A549 (cell line): ENCODE measurements around the gene PPP2R3C. TPM values are rescaled to one million over a fixed set of nuclear protein-coding genes. Genes with fewer than 3 reads are reported as not detected.

Experiments used
- ATAC-seq, 2 experiments: fragments of 200-7000 bp in 1 of 2; fragments of >200 bp in 1 of 2; cut with Nextera tagmentation in 1 of 2; cut with Tn5 transposase in 1 of 2; 3 replicates each; pipeline versions ENCODE4 v1.8.0 to v1.9.1; 2018 to 2020; ENCODE audit warnings: mild to moderate bottlenecking in 1 of 2, moderate library complexity in 1 of 2
- CTCF ChIA-PET: fragments of 300-600 bp; sonication (Branson Sonifier 250); formaldehyde crosslinking; extraction: SDS; loops from one replicate; lab custom pipeline; 2021; ENCODE audit warnings: antibody characterized with exemption, inconsistent platforms; lab: Yijun Ruan, JAX
- POLR2A ChIA-PET: fragments of 350-600 bp; formaldehyde crosslinking; extraction: SDS; loops from one replicate; lab custom pipeline; 2021; ENCODE audit warnings: antibody characterized with exemption, inconsistent platforms; lab: Yijun Ruan, JAX
- DNase-seq, 2 experiments: peaks; one replicate each; pipeline versions ENCODE4 v3.0.0 to v3.0.0-alpha.2; 2011 to 2016; ENCODE audit warnings: low read depth in 1 of 2, low spot score in 1 of 2
- FAIRE-seq: peaks from 2 replicates; lab custom pipeline; 2011; peaks lifted over from hg19 to GRCh38; lab: Jason Lieb, UNC
- H3K27ac ChIP-seq, 2 experiments: fragments of >200 bp; sonication (Bioruptor Twin); formaldehyde crosslinking; 3 replicates each; pipeline ENCODE4 v1.5.1; 2016 to 2017
- H3K4me1 ChIP-seq: fragments of >200 bp; sonication (Bioruptor Twin); formaldehyde crosslinking; 3 replicates; pipeline ENCODE4 v1.6.1; 2016
- H3K4me2 ChIP-seq: fragments of >200 bp; sonication (Bioruptor Twin); formaldehyde crosslinking; 3 replicates; pipeline ENCODE4 v1.6.1; 2016
- H3K4me3 ChIP-seq: fragments of >200 bp; sonication (Bioruptor Twin); formaldehyde crosslinking; 3 replicates; pipeline ENCODE4 v1.5.1; 2016
- H3K9me3 ChIP-seq: fragments of >200 bp; sonication (Bioruptor Twin); formaldehyde crosslinking; 3 replicates; pipeline ENCODE4 v1.6.1; 2016
- CBX2 ChIP-seq: fragments of 200-600 bp; sonication (generic); IDR thresholded peaks from 2 replicates; pipeline ENCODE4 v1.6.1; 2016; ENCODE audit warnings: low read depth, mild to moderate bottlenecking, borderline replicate concordance
- CHD2 ChIP-seq: fragments of 150-350 bp; IDR thresholded peaks from 2 replicates; pipeline ENCODE4 v1.6.1; 2014; ENCODE audit warnings: low read length; ENCODE audit not compliant: partially characterized antibody
- EHF ChIP-seq: fragments of 250-450 bp; sonication (Bioruptor Pico); IDR thresholded peaks from 2 replicates; pipeline ENCODE4 v1.5.0; 2020; ENCODE audit warnings: mild to moderate bottlenecking
- ESRRA ChIP-seq: fragments of 150-350 bp; IDR thresholded peaks from 2 replicates; pipeline ENCODE4 v1.6.1; 2014; ENCODE audit warnings: mild to moderate bottlenecking, low read length, borderline replicate concordance
- HEYL ChIP-seq: fragments of 250-450 bp; sonication (Bioruptor Pico); IDR thresholded peaks from 2 replicates; pipeline ENCODE4 v1.8.0; 2021; ENCODE audit warnings: mild to moderate bottlenecking, moderate library complexity
- HOXB5 ChIP-seq: fragments of 250-450 bp; sonication (Bioruptor Pico); IDR thresholded peaks from 2 replicates; pipeline ENCODE4 v1.5.0; 2020; ENCODE audit warnings: mild to moderate bottlenecking, moderate library complexity
- JUN ChIP-seq, 2 experiments: fragments of >200 bp; sonication (Bioruptor Twin); formaldehyde crosslinking; IDR thresholded peaks; 2 replicates in 1 of 2; 3 replicates in 1 of 2; pipeline ENCODE4 v1.6.1; 2016 to 2017
- KDM1A ChIP-seq: fragments of 200-600 bp; sonication (generic); IDR thresholded peaks from 2 replicates; pipeline ENCODE4 v1.6.1; 2016; ENCODE audit warnings: low read depth, mild to moderate bottlenecking
- MAX ChIP-seq: IDR thresholded peaks from 2 replicates; pipeline ENCODE4 v1.6.1; 2012
- NFE2L2 ChIP-seq: fragments of 150-350 bp; conservative IDR thresholded peaks from 2 replicates; pipeline ENCODE4 v1.6.1; 2014; ENCODE audit warnings: low read length
- NR3C1 ChIP-seq: fragments of >200 bp; sonication (Bioruptor Twin); formaldehyde crosslinking; IDR thresholded peaks from 3 replicates; pipeline ENCODE4 v1.6.1; 2017
- PHF8 ChIP-seq: fragments of 200-600 bp; sonication (generic); IDR thresholded peaks from 2 replicates; pipeline ENCODE4 v1.6.1; 2016; ENCODE audit warnings: low read depth, mild to moderate bottlenecking, antibody characterized with exemption, moderate library complexity, borderline replicate concordance
- POLR2AphosphoS2 ChIP-seq: conservative IDR thresholded peaks from 2 replicates; pipeline ENCODE4 v1.6.1; 2012; ENCODE audit warnings: low read length, improper control_type of control experiment, inconsistent platforms
- RFX5 ChIP-seq: fragments of 450-650 bp; IDR thresholded peaks from 2 replicates; pipeline ENCODE4 v1.7.1; 2014; ENCODE audit warnings: antibody characterized with exemption, mild to moderate bottlenecking, moderate library complexity
- SMC3 ChIP-seq: fragments of >200 bp; sonication (Bioruptor Twin); formaldehyde crosslinking; IDR thresholded peaks from 3 replicates; pipeline ENCODE4 v1.6.1; 2018; ENCODE audit warnings: inconsistent platforms
- TFCP2L1 ChIP-seq: fragments of 250-450 bp; sonication (Bioruptor Pico); IDR thresholded peaks from 2 replicates; pipeline ENCODE4 v1.5.0; 2021; ENCODE audit warnings: mild to moderate bottlenecking
- TP53 ChIP-seq: fragments of 250-450 bp; sonication (Bioruptor Pico); IDR thresholded peaks from 2 replicates; pipeline ENCODE4 v1.5.0; 2021; ENCODE audit warnings: mild to moderate bottlenecking, moderate library complexity
- ZNF302 ChIP-seq: fragments of 250-450 bp; sonication (Bioruptor Pico); IDR thresholded peaks from 2 replicates; pipeline ENCODE4 v1.9.0; 2021; ENCODE audit warnings: inconsistent platforms, mild to moderate bottlenecking, moderate library complexity
- WGBS: methylation state at CpG from one replicate; pipeline ENCODE4 v1.1.6; 2017; ENCODE audit errors: missing lambda C conversion rate; 5-methylcytosine and 5-hydroxymethylcytosine counted together
- polyA plus RNA-seq, 4 experiments: library from polyadenylated mRNA; depleted of rRNA in 3 of 4; stranded (reverse); fragments of >200 nt; fragmentation: RNase III in 1 of 4; extraction: RNeasy Plus Mini Kit Qiagen cat#74134 plus additional on column Dnase treatment in 1 of 4; gene quantifications; 2 replicates in 3 of 4; 3 replicates in 1 of 4; pipeline ENCODE4 v1.2.3, GENCODE V29; 2011 to 2017
- TF ChIP-seq, protein P1 (sequence below): fragments of 450-650 bp; IDR thresholded peaks from 2 replicates; pipeline ENCODE4 v1.6.1; 2014; ENCODE audit warnings: antibody characterized with exemption
- TF ChIP-seq, protein P2 (sequence below): fragments of >200 bp; sonication (Bioruptor Twin); formaldehyde crosslinking; IDR thresholded peaks from 3 replicates; pipeline ENCODE4 v1.5.1; 2016
- TF ChIP-seq, protein P3 (sequence below): fragments of >200 bp; sonication (Bioruptor Twin); formaldehyde crosslinking; IDR thresholded peaks from 2 replicates; pipeline ENCODE4 v1.6.1; 2016
- TF ChIP-seq, protein P4 (sequence below): fragments of >200 bp; sonication (Bioruptor Twin); formaldehyde crosslinking; IDR thresholded peaks from 3 replicates; pipeline ENCODE4 v1.6.1; 2016
- TF ChIP-seq, protein P5 (sequence below): fragments of 250-450 bp; sonication (Bioruptor Pico); IDR thresholded peaks from 2 replicates; pipeline ENCODE4 v1.5.0; 2020; ENCODE audit warnings: low read depth, mild to moderate bottlenecking, moderate library complexity
- TF ChIP-seq, protein P6 (sequence below): fragments of 250-450 bp; sonication (Bioruptor Pico); IDR thresholded peaks from 2 replicates; pipeline ENCODE4 v1.5.0; 2021; ENCODE audit warnings: mild to moderate bottlenecking, moderate library complexity, borderline replicate concordance

The PPP2R3C gene
- polyA plus RNA-seq, 2 of the 4 experiments (the other 2 are of a cell fraction) = 19.2 to 32.1 TPM

DNA sequence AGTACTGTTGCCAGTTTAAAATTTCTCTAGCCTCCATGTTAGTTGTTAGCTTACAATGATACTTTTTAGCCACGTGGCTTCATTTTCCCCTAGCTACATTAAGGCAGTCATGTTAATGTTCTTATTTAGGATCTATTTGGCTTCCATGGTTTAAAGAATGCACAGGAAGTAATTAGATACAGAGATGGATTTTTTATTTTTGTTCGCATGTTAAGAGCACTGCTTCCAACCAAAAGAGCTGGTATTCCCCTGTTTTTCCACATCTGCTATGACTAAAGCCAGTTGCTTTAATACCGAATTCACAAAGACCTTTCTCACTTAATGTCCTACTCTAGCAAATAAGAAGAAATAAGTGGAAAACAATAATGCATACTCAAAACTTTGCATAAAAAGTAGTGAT lies 45.7 kb upstream of the PPP2R3C start:
- POLR2A ChIA-PET = no interaction called here
- FAIRE-seq (peak; percentile 43), DNase-seq (no peak), ATAC-seq (no peak)
- WGBS = 79% methylated on average over 3 of the region's 3 CpGs
- CTCF ChIA-PET = no interaction called here
- Histone ChIP-seq H3K4me3 (no peak overlapping the region), H3K9me3 (no peaks in the 10 kb centered on the region), H3K27ac (no peak overlapping the region), H3K4me1 (no peaks in the 10 kb centered on the region; the same call in 2 of the 3 replicates), H3K4me2 (no peak overlapping the region)
- TF ChIP-seq HEYL (no peak), ZNF302 (CRISPR knock-in tag) (no peak), HOXB5 (CRISPR knock-in tag) (no peak), KDM1A (no peak), RFX5 (no peak), TP53 (CRISPR knock-in tag) (no peak), CBX2 (no peak), CHD2 (no peak), NR3C1 (no peak), EHF (no peak), TFCP2L1 (CRISPR knock-in tag) (no peak)
- TF ChIP-seq, protein P1, sequence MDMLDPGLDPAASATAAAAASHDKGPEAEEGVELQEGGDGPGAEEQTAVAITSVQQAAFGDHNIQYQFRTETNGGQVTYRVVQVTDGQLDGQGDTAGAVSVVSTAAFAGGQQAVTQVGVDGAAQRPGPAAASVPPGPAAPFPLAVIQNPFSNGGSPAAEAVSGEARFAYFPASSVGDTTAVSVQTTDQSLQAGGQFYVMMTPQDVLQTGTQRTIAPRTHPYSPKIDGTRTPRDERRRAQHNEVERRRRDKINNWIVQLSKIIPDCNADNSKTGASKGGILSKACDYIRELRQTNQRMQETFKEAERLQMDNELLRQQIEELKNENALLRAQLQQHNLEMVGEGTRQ = no peak
- TF ChIP-seq, protein P2, sequence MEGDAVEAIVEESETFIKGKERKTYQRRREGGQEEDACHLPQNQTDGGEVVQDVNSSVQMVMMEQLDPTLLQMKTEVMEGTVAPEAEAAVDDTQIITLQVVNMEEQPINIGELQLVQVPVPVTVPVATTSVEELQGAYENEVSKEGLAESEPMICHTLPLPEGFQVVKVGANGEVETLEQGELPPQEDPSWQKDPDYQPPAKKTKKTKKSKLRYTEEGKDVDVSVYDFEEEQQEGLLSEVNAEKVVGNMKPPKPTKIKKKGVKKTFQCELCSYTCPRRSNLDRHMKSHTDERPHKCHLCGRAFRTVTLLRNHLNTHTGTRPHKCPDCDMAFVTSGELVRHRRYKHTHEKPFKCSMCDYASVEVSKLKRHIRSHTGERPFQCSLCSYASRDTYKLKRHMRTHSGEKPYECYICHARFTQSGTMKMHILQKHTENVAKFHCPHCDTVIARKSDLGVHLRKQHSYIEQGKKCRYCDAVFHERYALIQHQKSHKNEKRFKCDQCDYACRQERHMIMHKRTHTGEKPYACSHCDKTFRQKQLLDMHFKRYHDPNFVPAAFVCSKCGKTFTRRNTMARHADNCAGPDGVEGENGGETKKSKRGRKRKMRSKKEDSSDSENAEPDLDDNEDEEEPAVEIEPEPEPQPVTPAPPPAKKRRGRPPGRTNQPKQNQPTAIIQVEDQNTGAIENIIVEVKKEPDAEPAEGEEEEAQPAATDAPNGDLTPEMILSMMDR = no peak
- TF ChIP-seq, protein P3, sequence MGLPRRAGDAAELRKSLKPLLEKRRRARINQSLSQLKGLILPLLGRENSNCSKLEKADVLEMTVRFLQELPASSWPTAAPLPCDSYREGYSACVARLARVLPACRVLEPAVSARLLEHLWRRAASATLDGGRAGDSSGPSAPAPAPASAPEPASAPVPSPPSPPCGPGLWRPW = no peak

DNA sequence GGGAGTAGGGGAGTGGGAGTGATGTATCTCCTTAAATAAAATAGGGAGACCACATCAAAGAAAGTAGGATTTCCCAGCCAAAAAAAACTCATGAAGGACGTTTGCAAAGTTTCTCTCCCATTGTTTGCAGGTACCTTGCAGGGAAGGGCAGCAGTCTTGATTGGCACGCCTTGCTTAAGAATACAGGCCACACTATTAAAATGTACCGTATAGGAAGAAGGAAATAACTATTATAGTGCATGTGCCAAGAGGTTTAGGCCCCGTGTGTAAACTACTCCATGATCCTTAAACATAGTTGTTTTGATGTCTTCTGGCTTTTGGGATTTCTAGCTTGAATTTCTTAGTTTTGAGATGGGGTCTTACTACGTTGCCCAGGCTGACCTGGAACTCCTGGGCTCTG lies 43.1 kb upstream of the PPP2R3C start:
- CTCF ChIA-PET = interaction anchor here (1.1 kb wide), 1 partner anchor 241 kb away, joined by 4 read pairs; the partner anchor contains the start of gene NFKBIA
- TF ChIP-seq MAX (no peak), PHF8 (no peak), SMC3 (no peak), NFE2L2 (no peak), KDM1A (no peak), POLR2AphosphoS2 (no peak), HEYL (no peak), ESRRA (no peak), ZNF302 (CRISPR knock-in tag) (no peak), TFCP2L1 (CRISPR knock-in tag) (no peak), CHD2 (no peak), JUN (IDR thresholded peaks at IDR 0.05) (no peak)
- TF ChIP-seq, protein P4, sequence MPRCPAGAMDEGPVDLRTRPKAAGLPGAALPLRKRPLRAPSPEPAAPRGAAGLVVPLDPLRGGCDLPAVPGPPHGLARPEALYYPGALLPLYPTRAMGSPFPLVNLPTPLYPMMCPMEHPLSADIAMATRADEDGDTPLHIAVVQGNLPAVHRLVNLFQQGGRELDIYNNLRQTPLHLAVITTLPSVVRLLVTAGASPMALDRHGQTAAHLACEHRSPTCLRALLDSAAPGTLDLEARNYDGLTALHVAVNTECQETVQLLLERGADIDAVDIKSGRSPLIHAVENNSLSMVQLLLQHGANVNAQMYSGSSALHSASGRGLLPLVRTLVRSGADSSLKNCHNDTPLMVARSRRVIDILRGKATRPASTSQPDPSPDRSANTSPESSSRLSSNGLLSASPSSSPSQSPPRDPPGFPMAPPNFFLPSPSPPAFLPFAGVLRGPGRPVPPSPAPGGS = no peak
- TF ChIP-seq, protein P1 = no peak
- TF ChIP-seq, protein P5, sequence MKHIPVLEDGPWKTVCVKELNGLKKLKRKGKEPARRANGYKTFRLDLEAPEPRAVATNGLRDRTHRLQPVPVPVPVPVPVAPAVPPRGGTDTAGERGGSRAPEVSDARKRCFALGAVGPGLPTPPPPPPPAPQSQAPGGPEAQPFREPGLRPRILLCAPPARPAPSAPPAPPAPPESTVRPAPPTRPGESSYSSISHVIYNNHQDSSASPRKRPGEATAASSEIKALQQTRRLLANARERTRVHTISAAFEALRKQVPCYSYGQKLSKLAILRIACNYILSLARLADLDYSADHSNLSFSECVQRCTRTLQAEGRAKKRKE (CRISPR knock-in tag) = no peak
- TF ChIP-seq, protein P6, sequence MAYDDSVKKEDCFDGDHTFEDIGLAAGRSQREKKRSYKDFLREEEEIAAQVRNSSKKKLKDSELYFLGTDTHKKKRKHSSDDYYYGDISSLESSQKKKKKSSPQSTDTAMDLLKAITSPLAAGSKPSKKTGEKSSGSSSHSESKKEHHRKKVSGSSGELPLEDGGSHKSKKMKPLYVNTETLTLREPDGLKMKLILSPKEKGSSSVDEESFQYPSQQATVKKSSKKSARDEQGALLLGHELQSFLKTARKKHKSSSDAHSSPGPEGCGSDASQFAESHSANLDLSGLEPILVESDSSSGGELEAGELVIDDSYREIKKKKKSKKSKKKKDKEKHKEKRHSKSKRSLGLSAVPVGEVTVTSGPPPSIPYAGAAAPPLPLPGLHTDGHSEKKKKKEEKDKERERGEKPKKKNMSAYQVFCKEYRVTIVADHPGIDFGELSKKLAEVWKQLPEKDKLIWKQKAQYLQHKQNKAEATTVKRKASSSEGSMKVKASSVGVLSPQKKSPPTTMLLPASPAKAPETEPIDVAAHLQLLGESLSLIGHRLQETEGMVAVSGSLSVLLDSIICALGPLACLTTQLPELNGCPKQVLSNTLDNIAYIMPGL (CRISPR knock-in tag) = no peak
- 81% methylated on average over 5 of the region's 5 CpGs for WGBS
- DNase-seq (no peak), FAIRE-seq (no peak), ATAC-seq (no peak)
- Histone ChIP-seq H3K9me3 (no peaks in the 10 kb centered on the region), H3K4me1 (peaks cover 25% of the 10 kb centered on the region), H3K27ac (no peak overlapping the region), H3K4me2 (no peak overlapping the region), H3K4me3 (no peak overlapping the region)
- POLR2A ChIA-PET = interaction anchor here (0.8 kb wide), 1 partner anchor 41 kb away, joined by 3 read pairs; no protein-coding TSS in a partner anchor
